IMR-90 (cell line): ENCODE measurements around the gene TCTA. TPM values are rescaled to one million over a fixed set of nuclear protein-coding genes. Genes with fewer than 3 reads are reported as not detected.

Experiments used
- ATAC-seq: fragments of 200-7000 bp; cut with Tn5 transposase; 2 replicates; pipeline ENCODE4 v1.9.1; 2020; ENCODE audit warnings: low read depth, mild to moderate bottlenecking, moderate library complexity
- BruUV-seq: library from RNA; stranded (reverse); fragments of 400-500 nt; replicated peaks from 2 replicates; lab custom pipeline; 2021; lab: Mats Ljungman, UMichigan
- CTCF ChIA-PET: fragments of 300-600 bp; formaldehyde crosslinking; extraction: SDS; loops from one replicate; lab custom pipeline; 2021; ENCODE audit warnings: antibody characterized with exemption; lab: Yijun Ruan, JAX
- POLR2A ChIA-PET: fragments of 300-600 bp; sonication (Branson Sonifier 250); formaldehyde crosslinking; loops from one replicate; lab custom pipeline; 2022; ENCODE audit warnings: antibody characterized with exemption; ENCODE audit not compliant: unreplicated experiment; lab: Charles Lee
- DNase-seq: peaks from one replicate; pipeline ENCODE4 v3.0.0; 2013
- H2AFZ ChIP-seq: replicated peaks from 2 replicates; pipeline ENCODE3; 2013; ENCODE audit warnings: low read length, mild to moderate bottlenecking; ENCODE audit not compliant: poor library complexity
- H2AK5ac ChIP-seq: 2 replicates; pipeline ENCODE4 v1.6.1; 2013; ENCODE audit warnings: low read depth, low read length, inconsistent platforms
- H2AK9ac ChIP-seq: replicated peaks from 2 replicates; pipeline ENCODE3; 2013; ENCODE audit warnings: mild to moderate bottlenecking, low read depth, low read length, moderate library complexity; ENCODE audit not compliant: poor library complexity
- H2BK120ac ChIP-seq: 2 replicates; pipeline ENCODE4 v1.6.1; 2013; ENCODE audit warnings: low read depth, low read length, inconsistent platforms
- H2BK15ac ChIP-seq: 3 replicates; pipeline ENCODE4 v1.6.1; 2013; ENCODE audit warnings: low read depth, low read length, inconsistent platforms
- H2BK20ac ChIP-seq: 2 replicates; pipeline ENCODE4 v1.6.1; 2013; ENCODE audit warnings: low read depth, mild to moderate bottlenecking, inconsistent platforms, low read length, moderate library complexity
- H2BK5ac ChIP-seq: 2 replicates; pipeline ENCODE4 v1.6.1; 2013; ENCODE audit warnings: mild to moderate bottlenecking, low read depth, low read length, inconsistent platforms; ENCODE audit not compliant: poor library complexity, severe bottlenecking
- H3K14ac ChIP-seq: replicated peaks from 2 replicates; pipeline ENCODE4 v1.6.1; 2013; ENCODE audit warnings: low read depth, low read length, inconsistent platforms
- H3K18ac ChIP-seq: 2 replicates; pipeline ENCODE4 v1.6.1; 2013; ENCODE audit warnings: low read depth, low read length, control low read depth
- H3K23ac ChIP-seq: 2 replicates; pipeline ENCODE4 v1.6.1; 2013; ENCODE audit warnings: low read depth, low read length, inconsistent platforms
- H3K27ac ChIP-seq: 2 replicates; pipeline ENCODE4 v1.5.1; 2013; ENCODE audit warnings: mild to moderate bottlenecking, control low read depth, low read length; ENCODE audit not compliant: insufficient read depth
- H3K27me3 ChIP-seq: 2 replicates; pipeline ENCODE4 v1.6.1; 2013; ENCODE audit warnings: low read length; ENCODE audit not compliant: control insufficient read depth, insufficient read depth
- H3K36me3 ChIP-seq: 2 replicates; pipeline ENCODE4 v1.6.1; 2013; ENCODE audit warnings: low read length, mixed read lengths; ENCODE audit not compliant: control insufficient read depth, insufficient read depth
- H3K4ac ChIP-seq: 2 replicates; pipeline ENCODE4 v1.6.1; 2013; ENCODE audit warnings: low read depth, low read length, inconsistent platforms
- H3K4me1 ChIP-seq: 2 replicates; pipeline ENCODE4 v1.6.1; 2013; ENCODE audit warnings: low read length, mixed read lengths; ENCODE audit not compliant: control insufficient read depth, insufficient read depth
- H3K4me2 ChIP-seq: 2 replicates; pipeline ENCODE4 v1.6.1; 2013; ENCODE audit warnings: low read depth, mild to moderate bottlenecking, control low read depth, low read length, moderate library complexity
- H3K4me3 ChIP-seq: 2 replicates; pipeline ENCODE4 v1.5.1; 2013; ENCODE audit warnings: low read depth, mild to moderate bottlenecking, control low read depth, low read length, moderate library complexity; ENCODE audit not compliant: insufficient read depth
- H3K56ac ChIP-seq: 2 replicates; pipeline ENCODE4 v1.6.1; 2013; ENCODE audit warnings: low read length, inconsistent platforms; ENCODE audit not compliant: insufficient read depth; ENCODE audit errors: extremely low read depth
- H3K79me1 ChIP-seq, 2 experiments: 2 replicates each; pipeline ENCODE4 v1.6.1; 2013; ENCODE audit warnings: low read length in 2 of 2, inconsistent platforms in 1 of 2, low read depth in 1 of 2
- H3K9ac ChIP-seq: 2 replicates; pipeline ENCODE4 v1.6.1; 2013; ENCODE audit warnings: low read depth, low read length, control low read depth
- H3K9me1 ChIP-seq: 2 replicates; pipeline ENCODE4 v1.6.1; 2013; ENCODE audit warnings: low read length, inconsistent platforms; ENCODE audit not compliant: insufficient read depth
- H3K9me3 ChIP-seq: 2 replicates; pipeline ENCODE4 v1.6.1; 2013; ENCODE audit warnings: low read length; ENCODE audit not compliant: control insufficient read depth, insufficient read depth
- H4K20me1 ChIP-seq: 2 replicates; pipeline ENCODE4 v1.6.1; 2013; ENCODE audit warnings: low read length, inconsistent platforms; ENCODE audit not compliant: insufficient read depth
- H4K5ac ChIP-seq: 2 replicates; pipeline ENCODE4 v1.6.1; 2013; ENCODE audit warnings: mild to moderate bottlenecking, low read depth, low read length, control low read depth
- H4K8ac ChIP-seq, 2 experiments: 2 replicates each; pipeline ENCODE4 v1.6.1; 2013; ENCODE audit warnings: low read depth in 2 of 2, low read length in 2 of 2, control low read depth in 1 of 2, inconsistent platforms in 1 of 2
- H4K91ac ChIP-seq: 2 replicates; pipeline ENCODE4 v1.6.1; 2013; ENCODE audit warnings: low read depth, low read length, inconsistent platforms; ENCODE audit not compliant: insufficient read depth
- MXI1 ChIP-seq: IDR thresholded peaks from 2 replicates; pipeline ENCODE4 v1.6.1; 2012; ENCODE audit warnings: low read depth, mild to moderate bottlenecking, low read length, moderate library complexity, borderline replicate concordance
- NFE2L2 ChIP-seq: fragments of 150-350 bp; IDR thresholded peaks from 2 replicates; pipeline ENCODE4 v1.6.1; 2016; ENCODE audit warnings: low read depth, mild to moderate bottlenecking, low read length
- dilution Hi-C: fragments of 300-500 bp; cut with HindIII; formaldehyde crosslinking; loops from one replicate; pipeline ENCODE4 v1.14.3; 2018; ENCODE audit warnings: low sequenced_read_pairs; ENCODE audit not compliant: unreplicated experiment
- in situ Hi-C: fragments of 300-500 bp; cut with MboI; formaldehyde crosslinking; loops from 3 replicates; pipeline ENCODE4 v1.14.3; 2019; ENCODE audit warnings: low sequenced_read_pairs, inconsistent platforms, mixed read lengths
- intact Hi-C: fragments of 100-400 bp; cut with micrococcal nuclease; formaldehyde crosslinking; loops from 2 replicates; pipeline ENCODE4 v1.10.0; 2022
- polyA plus RNA-seq, 3 experiments: library from polyadenylated mRNA; depleted of rRNA; stranded (reverse); fragments of >200 nt; gene quantifications; 2 replicates each; pipeline ENCODE4 v1.2.3, GENCODE V29; 2012; ENCODE audit warnings: low replicate concordance in 1 of 3
- total RNA-seq: library from RNA; depleted of rRNA; stranded (reverse); fragments of >200 nt; gene quantifications from 2 replicates; pipeline ENCODE4 v1.2.3, GENCODE V29; 2012

Gene TCTA
- total and polyA plus RNA-seq, 2 of the 4 experiments (the other 2 are of a cell fraction), result 15.1 to 46.6 TPM

DNA sequence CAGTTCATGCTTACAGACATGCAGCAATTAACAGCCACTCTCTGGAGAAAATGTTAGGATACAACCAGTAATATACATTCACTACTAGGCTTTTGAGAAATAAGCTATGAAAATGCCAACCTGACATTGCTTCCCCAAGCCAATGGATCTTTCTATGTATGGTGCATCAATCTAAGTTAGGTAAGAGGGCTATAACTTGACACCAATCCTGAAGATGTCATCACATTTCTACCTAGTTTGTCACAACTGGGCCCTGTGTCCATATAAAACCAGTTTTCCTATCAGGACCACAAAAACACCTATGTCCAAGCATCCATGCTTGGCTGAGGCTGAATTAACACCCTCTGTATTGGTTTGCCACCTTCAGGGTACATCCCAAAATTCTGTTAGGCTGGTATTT is 40.3 kb upstream of the TCTA start:
- Histone ChIP-seq H4K20me1 (peaks cover 79% of the 10 kb centered on the region), H3K36me3 (peaks cover 47% of the 10 kb centered on the region), H3K14ac (no peak overlapping the region), H3K27ac (no peak overlapping the region), H3K9ac (no peak overlapping the region), H3K79me1 (peaks cover 18 to 69% of the 10 kb centered on the region in 2 experiments), H3K9me3 (no peaks in the 10 kb centered on the region), H2AK9ac (no peak overlapping the region), H3K23ac (no peak overlapping the region), H4K8ac (no peak overlapping the region), H2BK20ac (no peak overlapping the region), H3K4ac (no peak overlapping the region), H3K56ac (no peak overlapping the region), H3K27me3 (no peaks in the 10 kb centered on the region), H2BK120ac (no peak overlapping the region), H4K5ac (no peak overlapping the region), H3K9me1 (peaks cover 9% of the 10 kb centered on the region), H2BK5ac (no peak overlapping the region), H3K18ac (no peak overlapping the region), H3K4me1 (no peaks in the 10 kb centered on the region), H2BK15ac (no peak overlapping the region), H4K91ac (no peak overlapping the region), H2AK5ac (no peak overlapping the region), H2AFZ (no peak overlapping the region), H3K4me3 (no peak overlapping the region), H3K4me2 (no peak overlapping the region)
- dilution Hi-C loops (no loop called here), intact Hi-C loops (no loop called here), in situ Hi-C loops (no loop called here)
- BruUV-seq, result no TSS peak
- no peak for ATAC-seq
- no peak for TF ChIP-seq MXI1
- no peak for TF ChIP-seq NFE2L2
- CTCF ChIA-PET, result no interaction called here
- DNase-seq, result no peak
- POLR2A ChIA-PET, result no interaction called here
